ENCODE results near the gene INTS4. TPM values are rescaled to one million over a fixed set of nuclear protein-coding genes. Genes with fewer than 3 reads are reported as not detected.
"Not testable (repeated sequence)": the region's sequence is repeated elsewhere in the genome, so short reads cannot be mapped to it uniquely, and the experiment has no call there.

The INTS4 gene
- total RNA-seq, 2 experiments from 2014 or later = 45.5 to 46.0 TPM

GRCh38 chr11:77854838-77855237 is 139.6 kb downstream of the INTS4 start:
- Mint-ChIP-seq H3K27me3 (ENCODE audit: low read depth) (no peaks in the 10 kb centered on the region), H3K9me3 (peaks cover 17% of the 10 kb centered on the region), H3K4me1 (ENCODE audit: low read depth) (no peaks in the 10 kb centered on the region), H3K27ac (no peak overlapping the region), H3K4me3 (no peak overlapping the region), H3K36me3 (ENCODE audit: low read depth) (peaks cover 38% of the 10 kb centered on the region)
- no peak for DNase-seq
- CTCF ChIA-PET = no interaction called here
- intact Hi-C loops (cut with micrococcal nuclease) = no loop called here

GRCh38 chr11:77851503-77851902 is 143.0 kb downstream of the INTS4 start:
- H3K4me1 Mint-ChIP-seq (ENCODE audit: low read depth) = no peaks in the 10 kb centered on the region
- peaks cover 41% of the 10 kb centered on the region for H3K36me3 Mint-ChIP-seq (ENCODE audit: low read depth)
- intact Hi-C loops (cut with micrococcal nuclease) = no loop called here
- H3K27ac Mint-ChIP-seq = no peak overlapping the region
- H3K4me3 Mint-ChIP-seq = no peak overlapping the region
- CTCF ChIA-PET = no interaction called here
- H3K9me3 Mint-ChIP-seq = peaks cover 17% of the 10 kb centered on the region
- no peak for DNase-seq
- H3K27me3 Mint-ChIP-seq (ENCODE audit: low read depth) = no peaks in the 10 kb centered on the region

- Mint-ChIP-seq H3K36me3 (ENCODE audit: low read depth) (peaks cover 32% of the 10 kb centered on the region), H3K9me3 (peaks cover 10% of the 10 kb centered on the region)
- intact Hi-C loops (cut with micrococcal nuclease); H3K27ac Mint-ChIP-seq; CTCF ChIA-PET; H3K27me3 Mint-ChIP-seq (ENCODE audit: low read depth); H3K4me3 Mint-ChIP-seq; DNase-seq; H3K4me1 Mint-ChIP-seq (ENCODE audit: low read depth): not testable (repeated sequence)
Observed at GRCh38 chr11:77843700-77844099, 150.8 kb downstream of the INTS4 start.

- H3K27ac Mint-ChIP-seq = no peak overlapping the region
- CTCF ChIA-PET = no interaction called here
- H3K9me3 Mint-ChIP-seq = peaks cover 10% of the 10 kb centered on the region
- intact Hi-C loops (cut with micrococcal nuclease) = no loop called here
- H3K27me3 Mint-ChIP-seq (ENCODE audit: low read depth) = no peaks in the 10 kb centered on the region
- H3K4me3 Mint-ChIP-seq = no peak overlapping the region
- peaks cover 32% of the 10 kb centered on the region for H3K36me3 Mint-ChIP-seq (ENCODE audit: low read depth)
- DNase-seq = no peak
- no peaks in the 10 kb centered on the region for H3K4me1 Mint-ChIP-seq (ENCODE audit: low read depth)
Observed at GRCh38 chr11:77842441-77843121, 151.9 kb downstream of the INTS4 start.

DNA sequence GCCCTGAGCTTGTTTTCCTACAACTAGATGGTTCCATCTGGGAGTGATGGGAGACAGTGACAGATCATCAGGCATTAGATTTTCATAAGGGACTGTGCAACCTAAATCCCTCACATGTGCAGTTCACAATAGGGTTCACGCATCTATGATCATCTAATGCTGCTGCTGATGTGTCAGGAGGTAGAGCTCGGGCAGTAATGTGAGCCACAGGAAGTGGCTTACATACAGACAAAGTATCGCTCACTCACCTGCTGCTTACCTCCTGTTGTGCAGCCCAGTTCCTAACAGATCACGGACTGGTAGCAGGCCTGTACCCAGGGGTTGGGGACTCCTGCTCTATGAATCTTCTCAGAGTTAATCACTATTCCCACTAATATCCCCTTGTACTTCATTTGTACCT is 161.2 kb downstream of the INTS4 start:
- no peak for DNase-seq
- H3K36me3 Mint-ChIP-seq (ENCODE audit: low read depth) = peaks cover 2% of the 10 kb centered on the region
- H3K4me1 Mint-ChIP-seq (ENCODE audit: low read depth) = no peaks in the 10 kb centered on the region
- intact Hi-C loops (cut with micrococcal nuclease) = no loop called here
- H3K27me3 Mint-ChIP-seq (ENCODE audit: low read depth) = no peaks in the 10 kb centered on the region
- CTCF ChIA-PET = no interaction called here
- no peaks in the 10 kb centered on the region for H3K9me3 Mint-ChIP-seq
- no peak overlapping the region for H3K4me3 Mint-ChIP-seq
- no peak overlapping the region for H3K27ac Mint-ChIP-seq

GRCh38 chr11:77828926-77829325 is 165.5 kb downstream of the INTS4 start:
- no peak overlapping the region for H3K4me3 Mint-ChIP-seq
- H3K4me1 Mint-ChIP-seq (ENCODE audit: low read depth) = no peaks in the 10 kb centered on the region
- H3K36me3 Mint-ChIP-seq (ENCODE audit: low read depth) = peaks cover 2% of the 10 kb centered on the region
- intact Hi-C loops (cut with micrococcal nuclease) = no loop called here
- no peaks in the 10 kb centered on the region for H3K9me3 Mint-ChIP-seq
- no peak for DNase-seq
- H3K27me3 Mint-ChIP-seq (ENCODE audit: low read depth) = no peaks in the 10 kb centered on the region
- H3K27ac Mint-ChIP-seq = no peak overlapping the region
- CTCF ChIA-PET = no interaction called here

Other genes with a start within 250 kb of the INTS4 start
- 10 to 100 TPM; 50.3 to 54.2 TPM for gene RSF1, start 173.9 kb downstream of the INTS4 start, total RNA-seq
- gene AAMDC, start 173.5 kb downstream of the INTS4 start, total RNA-seq = 1 to 10 TPM; 6.0 to 6.4 TPM
- gene KCTD14, start 28.6 kb upstream of the INTS4 start, total RNA-seq = under 1 TPM in 1 of 2 experiments, not detected in 1; 0.27 TPM
- gene THRSP, start 69.2 kb upstream of the INTS4 start, total RNA-seq = not detected
- gene NDUFC2, start 85.2 kb upstream of the INTS4 start, total RNA-seq = 100 to 1,000 TPM; 180 to 183 TPM
- gene ALG8, start 145.0 kb upstream of the INTS4 start, total RNA-seq = 10 to 100 TPM; 35.1 to 35.9 TPM
- 10 to 100 TPM in 1 of 2 experiments, 1 to 10 TPM in 1; 8.6 to 10.1 TPM for gene KCTD21, start 194.0 kb upstream of the INTS4 start, total RNA-seq
- 10 to 100 TPM; 13.4 to 14.2 TPM for gene USP35, start 194.3 kb upstream of the INTS4 start, total RNA-seq

Measured in activated naive CD4-positive, alpha-beta T cell treated with anti-CD3 and anti-CD28 coated beads for 36 hours (primary cell).